K562 (cell line): ENCODE measurements around the gene BRF1. TPM values are rescaled to one million over a fixed set of nuclear protein-coding genes. Genes with fewer than 3 reads are reported as not detected.
"Not testable (repeated sequence)": the region's sequence is repeated elsewhere in the genome, so short reads cannot be mapped to it uniquely, and the experiment has no call there.

ENCODE experiments used
- ATAC-seq: fragments of 200-7000 bp; cut with Tn5 transposase; 3 replicates; pipeline ENCODE4 v1.9.1; 2020; ENCODE audit warnings: moderate library complexity
- BruUV-seq: library from RNA; stranded (reverse); fragments of 400-500 nt; replicated peaks from 2 replicates; lab custom pipeline; 2021; lab: Mats Ljungman, UMichigan
- CTCF ChIA-PET: fragments of 300-600 bp; formaldehyde crosslinking; extraction: SDS; loops from one replicate; lab custom pipeline; 2021; ENCODE audit warnings: low intra/inter-chr PET ratio; lab: Yijun Ruan, JAX
- POLR2A ChIA-PET: fragments of 300-600, 350-650 bp; sonication (Branson Sonifier 250); formaldehyde crosslinking; extraction: SDS; loops from one replicate; lab custom pipeline; 2021; ENCODE audit warnings: antibody characterized with exemption, inconsistent platforms; lab: Yijun Ruan, JAX
- DNase-seq, 4 experiments: peaks; one replicate each; pipeline versions ENCODE4 v3.0.0 to v3.0.0-alpha.2; 2011 to 2018; ENCODE audit warnings: low spot score in 3 of 4, mixed read lengths in 3 of 4; ENCODE audit errors: extremely low read depth in 1 of 4
- FAIRE-seq: peaks from 2 replicates; lab custom pipeline; 2011; peaks lifted over from hg19 to GRCh38; lab: Jason Lieb, UNC
- H2AFZ ChIP-seq: 2 replicates; pipeline ENCODE4 v1.6.0; 2011; ENCODE audit warnings: low read depth, low read length, control low read depth, inconsistent platforms
- H3K27ac ChIP-seq: fragments of 200-600 bp; 3 replicates; pipeline ENCODE4 v1.8.0; 2011; ENCODE audit warnings: low read depth, mild to moderate bottlenecking, control low read depth, inconsistent platforms, low read length, moderate library complexity, mixed read lengths; ENCODE audit errors: extremely low read depth
- H3K27me3 ChIP-seq, 2 experiments: fragments of 300-600 bp in 1 of 2; 2 replicates in 1 of 2; 3 replicates in 1 of 2; pipeline versions ENCODE4 v1.6.0 to v1.8.0; 2011; ENCODE audit warnings: inconsistent platforms in 2 of 2, low read length in 2 of 2, mild to moderate bottlenecking in 1 of 2, mixed read lengths in 1 of 2, moderate library complexity in 1 of 2; ENCODE audit not compliant: control insufficient read depth in 2 of 2, insufficient read depth in 2 of 2
- H3K36me3 ChIP-seq: fragments of 300-600 bp; 3 replicates; pipeline ENCODE4 v1.8.0; 2011; ENCODE audit warnings: mild to moderate bottlenecking, low read length, inconsistent platforms; ENCODE audit not compliant: control insufficient read depth, insufficient read depth
- H3K4me1 ChIP-seq, 2 experiments: fragments of 200-600 bp in 1 of 2; replicated peaks in 1 of 2; 2 replicates in 1 of 2; 3 replicates in 1 of 2; pipeline versions ENCODE4 v1.5.1 to v1.8.0; 2011; ENCODE audit warnings: inconsistent platforms in 2 of 2, low read length in 2 of 2, mild to moderate bottlenecking in 1 of 2, mixed read lengths in 1 of 2, moderate library complexity in 1 of 2; ENCODE audit not compliant: control insufficient read depth in 2 of 2, insufficient read depth in 2 of 2
- H3K4me2 ChIP-seq: 2 replicates; pipeline ENCODE4 v1.6.1; 2011; ENCODE audit warnings: low read length, control low read depth, inconsistent platforms, mixed read lengths; ENCODE audit not compliant: insufficient read depth
- H3K4me3 ChIP-seq: fragments of 200-600 bp; sonication (generic), shearing (Covaris generic); 2 replicates; pipeline ENCODE4 v1.5.1; 2016; ENCODE audit warnings: control low read depth, inconsistent platforms
- H3K79me2 ChIP-seq: fragments of 200-600 bp; 3 replicates; pipeline ENCODE4 v1.8.0; 2011; ENCODE audit warnings: low read length, inconsistent platforms; ENCODE audit not compliant: control insufficient read depth, insufficient read depth
- H3K9ac ChIP-seq, 2 experiments: 2 replicates each; pipeline versions ENCODE4 v1.6.0 to v1.6.1; 2011; ENCODE audit warnings: low read depth in 2 of 2, low read length in 2 of 2, control low read depth in 1 of 2, inconsistent platforms in 1 of 2, mild to moderate bottlenecking in 1 of 2, mixed read lengths in 1 of 2; ENCODE audit not compliant: insufficient read depth in 1 of 2
- H3K9me1 ChIP-seq: one replicate; pipeline ENCODE4 v1.6.0; 2011; ENCODE audit warnings: inconsistent platforms, mild to moderate bottlenecking, low read length, moderate library complexity; ENCODE audit not compliant: control insufficient read depth, insufficient read depth
- H3K9me3 ChIP-seq: replicated peaks from 2 replicates; pipeline ENCODE4 v1.5.1; 2011; ENCODE audit warnings: low read depth, low read length, inconsistent platforms; ENCODE audit not compliant: control insufficient read depth, insufficient read depth
- H4K20me1 ChIP-seq: replicated peaks from 2 replicates; pipeline ENCODE4 v1.6.1; 2011; ENCODE audit warnings: low read length, inconsistent platforms, mixed read lengths; ENCODE audit not compliant: control insufficient read depth, insufficient read depth
- CBFA2T2 ChIP-seq: fragments of 450-650 bp; conservative IDR thresholded peaks from 2 replicates; pipeline ENCODE4 v1.6.1; 2017; ENCODE audit warnings: mild to moderate bottlenecking
- ILK ChIP-seq: fragments of 450-650 bp; IDR thresholded peaks from 2 replicates; pipeline ENCODE4 v1.6.1; 2016; ENCODE audit warnings: missing genetic modification characterization, low read depth, mild to moderate bottlenecking, missing compliant biosample characterization, moderate library complexity, borderline replicate concordance
- NCOA4 ChIP-seq: fragments of 450-650 bp; IDR thresholded peaks from 2 replicates; pipeline ENCODE4 v1.6.1; 2018; ENCODE audit warnings: mild to moderate bottlenecking; ENCODE audit not compliant: partially characterized antibody
- ZNF184 ChIP-seq: sonication (generic); formaldehyde crosslinking; IDR thresholded peaks from 2 replicates; pipeline ENCODE4 v1.5.0; 2020; ENCODE audit warnings: missing genetic modification reagents
- WGBS: fragments of 100-300 bp; shearing (Covaris generic); methylation state at CpG from one replicate; pipeline ENCODE4 v1.1.6; 2016; ENCODE audit warnings: low coverage, mixed read lengths; ENCODE audit not compliant: insufficient coverage; ENCODE audit errors: missing lambda C conversion rate; 5-methylcytosine and 5-hydroxymethylcytosine counted together
- in situ Hi-C: fragments of 300-500 bp; cut with MboI; formaldehyde crosslinking; loops from 4 replicates; pipeline ENCODE4 v1.15.0; 2018; ENCODE audit warnings: inconsistent platforms, mixed read lengths
- intact Hi-C: fragments of 100-400 bp; cut with micrococcal nuclease; formaldehyde crosslinking; loops from 2 replicates; pipeline ENCODE4 v1.14.2; 2022
- polyA plus RNA-seq, 8 experiments: library from polyadenylated mRNA; depleted of rRNA in 4 of 8; stranded (reverse) in 5 of 8; unstranded in 3 of 8; fragments of >200 nt; fragmentation: Nextera tagmentation in 2 of 8; fragmentation: Illumina TruSeq in 1 of 8; extraction: Ambion mirVana in 2 of 8; extraction: Trizol in 1 of 8; gene quantifications; 2 replicates each; pipeline versions ENCODE4 v1.2.1 to v1.2.3, GENCODE V29; 2011 to 2014; ENCODE audit warnings: inconsistent platforms in 1 of 8, missing spikeins in 1 of 8
- total RNA-seq, 7 experiments: library from RNA; depleted of rRNA in 6 of 7; stranded (reverse); fragments of >200 nt in 6 of 7; fragmentation: Illumina TruSeq in 2 of 7; extraction: Trizol in 2 of 7; gene quantifications; 2 replicates each; pipeline versions ENCODE4 v1.2.1 to v1.2.3, GENCODE V29; 2011 to 2021; ENCODE audit warnings: low replicate concordance in 1 of 7
- TF ChIP-seq, protein P1 (sequence below): sonication (generic); formaldehyde crosslinking; IDR thresholded peaks from 2 replicates; pipeline ENCODE4 v1.8.0; 2022; ENCODE audit warnings: mild to moderate bottlenecking, missing genetic modification reagents

The BRF1 gene
- total and polyA plus RNA-seq, 9 of the 15 experiments (the other 6 are each of a cell fraction or from before 2014, with no cell fraction given), result 0.14 to 24.6 (median 8.2) TPM

GRCh38 chr14:105299654-105300541 lies 903 bp downstream of the BRF1 start (continued):
- TF ChIP-seq, protein P1, sequence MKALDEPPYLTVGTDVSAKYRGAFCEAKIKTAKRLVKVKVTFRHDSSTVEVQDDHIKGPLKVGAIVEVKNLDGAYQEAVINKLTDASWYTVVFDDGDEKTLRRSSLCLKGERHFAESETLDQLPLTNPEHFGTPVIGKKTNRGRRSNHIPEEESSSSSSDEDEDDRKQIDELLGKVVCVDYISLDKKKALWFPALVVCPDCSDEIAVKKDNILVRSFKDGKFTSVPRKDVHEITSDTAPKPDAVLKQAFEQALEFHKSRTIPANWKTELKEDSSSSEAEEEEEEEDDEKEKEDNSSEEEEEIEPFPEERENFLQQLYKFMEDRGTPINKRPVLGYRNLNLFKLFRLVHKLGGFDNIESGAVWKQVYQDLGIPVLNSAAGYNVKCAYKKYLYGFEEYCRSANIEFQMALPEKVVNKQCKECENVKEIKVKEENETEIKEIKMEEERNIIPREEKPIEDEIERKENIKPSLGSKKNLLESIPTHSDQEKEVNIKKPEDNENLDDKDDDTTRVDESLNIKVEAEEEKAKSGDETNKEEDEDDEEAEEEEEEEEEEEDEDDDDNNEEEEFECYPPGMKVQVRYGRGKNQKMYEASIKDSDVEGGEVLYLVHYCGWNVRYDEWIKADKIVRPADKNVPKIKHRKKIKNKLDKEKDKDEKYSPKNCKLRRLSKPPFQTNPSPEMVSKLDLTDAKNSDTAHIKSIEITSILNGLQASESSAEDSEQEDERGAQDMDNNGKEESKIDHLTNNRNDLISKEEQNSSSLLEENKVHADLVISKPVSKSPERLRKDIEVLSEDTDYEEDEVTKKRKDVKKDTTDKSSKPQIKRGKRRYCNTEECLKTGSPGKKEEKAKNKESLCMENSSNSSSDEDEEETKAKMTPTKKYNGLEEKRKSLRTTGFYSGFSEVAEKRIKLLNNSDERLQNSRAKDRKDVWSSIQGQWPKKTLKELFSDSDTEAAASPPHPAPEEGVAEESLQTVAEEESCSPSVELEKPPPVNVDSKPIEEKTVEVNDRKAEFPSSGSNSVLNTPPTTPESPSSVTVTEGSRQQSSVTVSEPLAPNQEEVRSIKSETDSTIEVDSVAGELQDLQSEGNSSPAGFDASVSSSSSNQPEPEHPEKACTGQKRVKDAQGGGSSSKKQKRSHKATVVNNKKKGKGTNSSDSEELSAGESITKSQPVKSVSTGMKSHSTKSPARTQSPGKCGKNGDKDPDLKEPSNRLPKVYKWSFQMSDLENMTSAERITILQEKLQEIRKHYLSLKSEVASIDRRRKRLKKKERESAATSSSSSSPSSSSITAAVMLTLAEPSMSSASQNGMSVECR, result 0 out of 2 replicates have a peak, but pooled peaks have one; percentile 29
- TF ChIP-seq CBFA2T2, result no peak
- TF ChIP-seq ILK (tag), result no peak
- no peak for TF ChIP-seq NCOA4
- TF ChIP-seq ZNF184 (CRISPR knock-in tag), result peak; percentile 97

GRCh38 chr14:105297311-105297710 lies 3.5 kb downstream of the BRF1 start:
- intact Hi-C loops, H3K9me3 ChIP-seq, H2AFZ ChIP-seq, H4K20me1 ChIP-seq, ATAC-seq, BruUV-seq, DNase-seq, CTCF ChIA-PET, H3K4me3 ChIP-seq, H3K4me2 ChIP-seq, H3K27me3 ChIP-seq, in situ Hi-C loops, FAIRE-seq, H3K27ac ChIP-seq, H3K9me1 ChIP-seq, H3K36me3 ChIP-seq, H3K9ac ChIP-seq: not testable (repeated sequence)
- H3K79me2 ChIP-seq, result peaks cover 67% of the 10 kb centered on the region
- 98% methylated on average over 8 of the region's 11 CpGs for WGBS
- POLR2A ChIA-PET, result interaction anchor here (0.7 to 1.0 kb wide), 2 partner anchors 8 to 22 kb away, joined by 3 to 4 read pairs; no protein-coding TSS in a partner anchor
- H3K4me1 ChIP-seq, result peaks cover 0 to 35% of the 10 kb centered on the region in 2 experiments; a peak in 3 of 5 replicates
